OCI-LY7 (cell line): ENCODE data around the gene OSBPL6. TPM values are rescaled to one million over a fixed set of nuclear protein-coding genes. Genes with fewer than 3 reads are reported as not detected.

Experiments
- BruUV-seq: library from RNA; stranded (reverse); fragments of 400-500 nt; replicated peaks from 2 replicates; lab custom pipeline; 2021; lab: Mats Ljungman, UMichigan
- CTCF ChIA-PET: fragments of 300-600 bp; sonication (Branson Sonifier 250); formaldehyde crosslinking; loops from one replicate; lab custom pipeline; 2022; ENCODE audit warnings: antibody characterized with exemption; ENCODE audit not compliant: unreplicated experiment; lab: Charles Lee
- POLR2A ChIA-PET: fragments of 300-600 bp; sonication (Branson Sonifier 250); formaldehyde crosslinking; loops from one replicate; lab custom pipeline; 2022; ENCODE audit warnings: antibody characterized with exemption; lab: Charles Lee
- DNase-seq: peaks from one replicate; pipeline ENCODE4 v3.0.0-alpha.2; 2015; ENCODE audit warnings: low spot score
- H2AFZ ChIP-seq: fragments of 200-600 bp; sonication (generic), shearing (Covaris generic); 2 replicates; pipeline ENCODE4 v1.6.1; 2014; ENCODE audit warnings: mild to moderate bottlenecking, antibody characterized with exemption, low read length, moderate library complexity
- H3K27ac ChIP-seq: fragments of 200-600 bp; sonication (generic); 2 replicates; pipeline ENCODE4 v1.5.1; 2014; ENCODE audit warnings: mixed run types, low read depth, mild to moderate bottlenecking, moderate library complexity, low read length, inconsistent platforms; ENCODE audit not compliant: poor library complexity, severe bottlenecking
- H3K36me3 ChIP-seq: fragments of 200-600 bp; sonication (generic); 2 replicates; pipeline ENCODE4 v1.6.1; 2014; ENCODE audit warnings: mild to moderate bottlenecking, antibody characterized with exemption, low read length, moderate library complexity, mixed read lengths; ENCODE audit not compliant: insufficient read depth
- H3K4me1 ChIP-seq: fragments of 200-600 bp; sonication (generic); 2 replicates; pipeline ENCODE4 v1.5.1; 2014; ENCODE audit warnings: mild to moderate bottlenecking, low read length; ENCODE audit not compliant: insufficient read depth, poor library complexity, severe bottlenecking
- H3K4me2 ChIP-seq: fragments of 200-600 bp; sonication (generic); 2 replicates; pipeline ENCODE4 v1.6.1; 2014; ENCODE audit warnings: mild to moderate bottlenecking, low read length
- H3K4me3 ChIP-seq: fragments of 200-600 bp; sonication (generic); 2 replicates; pipeline ENCODE4 v1.5.1; 2014; ENCODE audit warnings: mild to moderate bottlenecking, low read depth, low read length; ENCODE audit not compliant: poor library complexity, severe bottlenecking
- H3K79me2 ChIP-seq: fragments of 200-600 bp; sonication (generic); 2 replicates; pipeline ENCODE4 v1.6.1; 2016; ENCODE audit warnings: low read depth, mild to moderate bottlenecking, low read length, moderate library complexity, mixed read lengths; ENCODE audit not compliant: insufficient read depth
- H3K9me2 ChIP-seq: fragments of 200-600 bp; sonication (generic); 2 replicates; pipeline ENCODE4 v1.6.1; 2016; ENCODE audit warnings: mild to moderate bottlenecking, low read length, mixed read lengths; ENCODE audit not compliant: insufficient read depth
- H3K9me3 ChIP-seq: fragments of 200-600 bp; sonication (generic); 2 replicates; pipeline ENCODE4 v1.6.1; 2014; ENCODE audit warnings: mild to moderate bottlenecking, mixed run types, low read length, mixed read lengths
- H4K20me1 ChIP-seq: fragments of 200-600 bp; sonication (generic); 2 replicates; pipeline ENCODE4 v1.6.1; 2014; ENCODE audit warnings: mild to moderate bottlenecking, antibody characterized with exemption, low read length, moderate library complexity, mixed read lengths; ENCODE audit not compliant: insufficient read depth
- EZH2phosphoT487 ChIP-seq: fragments of 200-600 bp; sonication (generic); IDR thresholded peaks from 2 replicates; pipeline ENCODE4 v1.6.1; 2018; ENCODE audit warnings: low read depth, borderline replicate concordance, mild to moderate bottlenecking, mixed run types, antibody characterized with exemption, low read length, moderate library complexity, mixed read lengths
- intact Hi-C: fragments of 100-400 bp; cut with micrococcal nuclease; formaldehyde crosslinking; loops from one replicate; pipeline ENCODE4 v1.10.0; 2022; ENCODE audit not compliant: unreplicated experiment
- total RNA-seq, 2 experiments: library from RNA; depleted of rRNA in 1 of 2; stranded (reverse); fragments of >200 nt in 1 of 2; shearing (Covaris generic) in 1 of 2; gene quantifications; 2 replicates each; pipeline ENCODE4 v1.2.3, GENCODE V29; 2014 to 2022
- TF ChIP-seq, protein P1 (sequence below): fragments of 200-600 bp; sonication (generic); conservative IDR thresholded peaks from 2 replicates; pipeline ENCODE4 v1.5.1; 2014; ENCODE audit warnings: mild to moderate bottlenecking, antibody characterized with exemption, low read length, moderate library complexity, mixed read lengths

OSBPL6 gene
- total RNA-seq, 2 experiments from 2014 or later, result not detected

- Histone ChIP-seq H3K27ac (no peak overlapping the region), H3K4me3 (no peak overlapping the region), H3K9me2 (no peaks in the 10 kb centered on the region), H3K36me3 (no peaks in the 10 kb centered on the region), H2AFZ (no peak overlapping the region), H3K4me1 (no peaks in the 10 kb centered on the region), H3K9me3 (no peaks in the 10 kb centered on the region), H3K4me2 (no peak overlapping the region), H3K79me2 (no peaks in the 10 kb centered on the region), H4K20me1 (no peaks in the 10 kb centered on the region)
- BruUV-seq, result no TSS peak
- no peak for DNase-seq
- POLR2A ChIA-PET, result no interaction called here
- CTCF ChIA-PET, result no interaction called here
- intact Hi-C loops, result no loop called here
- TF ChIP-seq EZH2phosphoT487, result no peak
- TF ChIP-seq, protein P1, sequence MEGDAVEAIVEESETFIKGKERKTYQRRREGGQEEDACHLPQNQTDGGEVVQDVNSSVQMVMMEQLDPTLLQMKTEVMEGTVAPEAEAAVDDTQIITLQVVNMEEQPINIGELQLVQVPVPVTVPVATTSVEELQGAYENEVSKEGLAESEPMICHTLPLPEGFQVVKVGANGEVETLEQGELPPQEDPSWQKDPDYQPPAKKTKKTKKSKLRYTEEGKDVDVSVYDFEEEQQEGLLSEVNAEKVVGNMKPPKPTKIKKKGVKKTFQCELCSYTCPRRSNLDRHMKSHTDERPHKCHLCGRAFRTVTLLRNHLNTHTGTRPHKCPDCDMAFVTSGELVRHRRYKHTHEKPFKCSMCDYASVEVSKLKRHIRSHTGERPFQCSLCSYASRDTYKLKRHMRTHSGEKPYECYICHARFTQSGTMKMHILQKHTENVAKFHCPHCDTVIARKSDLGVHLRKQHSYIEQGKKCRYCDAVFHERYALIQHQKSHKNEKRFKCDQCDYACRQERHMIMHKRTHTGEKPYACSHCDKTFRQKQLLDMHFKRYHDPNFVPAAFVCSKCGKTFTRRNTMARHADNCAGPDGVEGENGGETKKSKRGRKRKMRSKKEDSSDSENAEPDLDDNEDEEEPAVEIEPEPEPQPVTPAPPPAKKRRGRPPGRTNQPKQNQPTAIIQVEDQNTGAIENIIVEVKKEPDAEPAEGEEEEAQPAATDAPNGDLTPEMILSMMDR, result no peak
Observed at GRCh38 chr2:178160601-178161000, 33.7 kb upstream of the OSBPL6 start.

DNA sequence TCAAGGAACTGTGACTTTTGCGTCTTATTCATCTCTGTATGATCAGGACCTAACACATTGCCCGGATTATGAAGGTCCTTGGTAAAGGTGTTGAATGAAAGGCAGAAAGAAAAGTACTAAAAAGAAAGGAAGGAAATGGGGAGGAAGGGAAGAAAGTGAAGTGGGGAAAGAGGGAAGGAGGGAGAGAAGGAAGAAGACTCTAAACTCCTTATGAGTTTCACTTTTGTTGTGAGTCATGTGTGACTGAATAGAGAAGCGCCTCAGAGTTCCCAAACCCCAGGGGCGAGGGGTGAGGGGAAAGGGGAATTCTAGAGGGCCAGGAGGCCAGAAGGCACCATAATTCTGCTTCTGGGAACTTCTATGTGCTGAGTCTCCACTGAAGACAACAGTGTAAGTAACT is 30.9 kb upstream of the OSBPL6 start:
- Histone ChIP-seq H3K36me3 (no peaks in the 10 kb centered on the region), H3K4me3 (no peak overlapping the region), H3K9me2 (no peaks in the 10 kb centered on the region), H3K4me2 (no peak overlapping the region), H3K27ac (no peak overlapping the region), H4K20me1 (no peaks in the 10 kb centered on the region), H3K4me1 (no peaks in the 10 kb centered on the region), H3K79me2 (no peaks in the 10 kb centered on the region), H3K9me3 (no peaks in the 10 kb centered on the region), H2AFZ (no peak overlapping the region)
- ChIA-PET CTCF (no interaction called here), POLR2A (no interaction called here)
- intact Hi-C loops, result no loop called here
- TF ChIP-seq EZH2phosphoT487, result no peak
- TF ChIP-seq, protein P1, result no peak
- no peak for DNase-seq
- BruUV-seq, result no TSS peak

DNA sequence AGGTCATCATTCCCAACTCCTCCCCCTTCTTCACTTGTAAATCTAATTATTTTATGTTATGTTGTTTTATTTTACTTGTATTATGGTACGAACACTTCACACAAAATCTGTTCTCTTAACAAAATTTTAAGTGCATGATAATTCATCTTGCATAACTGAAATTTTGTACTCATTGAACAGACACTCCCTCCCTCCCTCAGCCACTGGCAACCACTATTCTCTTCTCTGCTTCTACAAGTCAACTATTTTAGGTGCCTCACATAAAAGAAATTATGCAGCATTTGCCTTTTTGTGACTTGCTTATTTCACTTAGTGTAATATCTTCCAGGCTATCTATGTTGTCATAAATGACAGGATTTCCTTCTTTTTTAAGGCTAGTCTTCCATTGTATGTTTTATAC is 30.4 kb upstream of the OSBPL6 start:
- H3K36me3 ChIP-seq, result no peaks in the 10 kb centered on the region
- no peaks in the 10 kb centered on the region for H3K9me2 ChIP-seq
- no peak for DNase-seq
- no peak overlapping the region for H3K4me3 ChIP-seq
- no peak overlapping the region for H2AFZ ChIP-seq
- H3K4me1 ChIP-seq, result no peaks in the 10 kb centered on the region
- H3K9me3 ChIP-seq, result no peaks in the 10 kb centered on the region
- no TSS peak for BruUV-seq
- CTCF ChIA-PET, result no interaction called here
- no peaks in the 10 kb centered on the region for H4K20me1 ChIP-seq
- POLR2A ChIA-PET, result no interaction called here
- intact Hi-C loops, result no loop called here
- H3K4me2 ChIP-seq, result no peak overlapping the region
- H3K79me2 ChIP-seq, result no peaks in the 10 kb centered on the region
- TF ChIP-seq, protein P1, result no peak
- TF ChIP-seq EZH2phosphoT487, result no peak
- H3K27ac ChIP-seq, result no peak overlapping the region
